ENCODE data around the gene HS6ST2. TPM values are rescaled to one million over a fixed set of nuclear protein-coding genes. Genes with fewer than 3 reads are reported as not detected.
A peak's percentile ranks its signal among the peaks of the same experiment; 100 is the strongest.
"Not testable (repeated sequence)": the region's sequence is repeated elsewhere in the genome, so short reads cannot be mapped to it uniquely, and the experiment has no call there.

The HS6ST2 gene
- polyA plus RNA-seq, result not detected

DNA sequence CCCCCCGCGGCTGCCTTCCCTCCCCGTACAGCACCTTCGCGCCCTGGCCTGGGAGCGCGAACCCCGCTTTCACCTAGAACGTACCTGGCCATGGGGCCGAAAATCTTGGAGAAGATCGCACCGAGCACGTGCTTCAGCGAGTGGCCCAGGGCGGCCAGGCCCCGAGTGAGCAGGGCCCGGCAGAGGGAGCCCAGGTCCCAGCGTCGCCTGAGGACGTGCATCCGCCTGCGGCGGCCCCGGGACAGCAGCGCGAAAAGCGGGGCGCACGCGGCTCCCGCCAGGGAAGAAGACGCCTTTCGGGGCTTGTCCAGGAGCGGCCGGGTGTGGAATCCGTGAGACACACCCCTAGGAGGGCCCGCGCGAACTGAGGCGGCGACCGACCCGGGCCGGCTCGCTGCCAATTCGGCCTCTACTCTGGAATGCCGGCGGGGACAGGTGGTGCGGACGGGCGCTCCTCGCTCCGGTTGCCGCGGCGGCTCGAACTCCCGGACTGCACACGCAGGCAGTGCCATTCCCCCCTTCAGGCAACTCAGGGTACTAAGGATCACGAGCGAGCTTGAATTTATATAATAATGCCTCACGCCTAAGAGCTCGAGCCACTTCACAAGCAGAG, at the start of gene HS6ST2:
Gene HS6ST2 (minus strand): TSS at position 539 of the 613 bp plus-strand sequence.
- Mint-ChIP-seq H3K27me3 (peaks cover 22% of the 10 kb centered on the region), H3K9me3 (no peaks in the 10 kb centered on the region), H3K36me3 (no peaks in the 10 kb centered on the region), H3K27ac (no peak within 1 kb of the TSS), H3K4me3 (no peak within 1 kb of the TSS), H3K4me1 (peaks cover 0 to 7% (median 0%) of the 10 kb centered on the region in 3 donors)

DNA sequence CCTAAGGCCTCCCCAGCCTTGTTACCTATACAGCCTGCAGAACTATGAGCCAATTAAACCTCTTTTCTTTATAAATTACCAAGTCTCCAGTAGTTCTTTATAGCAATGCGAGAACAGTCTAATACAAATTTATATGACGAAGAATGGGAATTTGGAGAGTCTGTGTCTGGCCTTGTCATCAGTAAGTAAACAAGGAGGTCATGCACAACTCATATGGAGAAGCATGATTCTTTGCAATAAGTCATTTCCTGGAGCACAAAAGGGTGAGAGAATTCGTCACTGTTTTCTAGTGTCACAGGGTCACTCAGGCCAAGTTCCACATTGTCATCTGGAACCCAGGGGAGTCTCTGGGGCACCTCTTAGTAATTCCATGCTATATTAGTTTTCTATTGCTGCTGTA, 49.0 kb upstream of the HS6ST2 start:
- Mint-ChIP-seq H3K4me1 (no peaks in the 10 kb centered on the region), H3K27ac (no peak overlapping the region), H3K9me3 (peaks cover 0 to 4% (median 0%) of the 10 kb centered on the region in 3 donors), H3K36me3 (no peaks in the 10 kb centered on the region), H3K27me3 (no peaks in the 10 kb centered on the region), H3K4me3 (no peak overlapping the region)

DNA sequence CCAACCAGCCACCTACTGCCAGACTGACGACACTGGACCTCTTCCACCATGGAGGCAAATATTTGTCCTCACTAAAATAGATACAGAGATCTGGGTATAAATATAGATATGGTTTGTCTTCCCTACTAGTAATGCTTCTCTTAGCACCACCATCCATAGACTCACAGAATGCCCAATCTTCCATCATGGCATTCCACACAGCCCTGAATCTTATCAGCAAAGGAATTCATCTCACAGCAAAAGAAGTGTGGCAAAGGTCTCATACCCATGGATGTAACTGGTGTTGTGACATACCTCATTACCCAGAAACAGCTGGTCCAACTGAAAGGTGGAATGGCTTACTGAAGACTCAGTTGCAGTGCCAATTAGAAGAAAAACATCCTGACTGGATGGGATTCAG, 47.2 kb upstream of the HS6ST2 start:
- H3K4me1 Mint-ChIP-seq, result no peaks in the 10 kb centered on the region
- peaks cover 0 to 4% (median 2%) of the 10 kb centered on the region in 3 donors for H3K9me3 Mint-ChIP-seq
- H3K27me3 Mint-ChIP-seq, result peaks cover 2% of the 10 kb centered on the region
- H3K36me3 Mint-ChIP-seq, result no peaks in the 10 kb centered on the region
- H3K27ac Mint-ChIP-seq, result no peak overlapping the region
- no peak overlapping the region for H3K4me3 Mint-ChIP-seq

DNA sequence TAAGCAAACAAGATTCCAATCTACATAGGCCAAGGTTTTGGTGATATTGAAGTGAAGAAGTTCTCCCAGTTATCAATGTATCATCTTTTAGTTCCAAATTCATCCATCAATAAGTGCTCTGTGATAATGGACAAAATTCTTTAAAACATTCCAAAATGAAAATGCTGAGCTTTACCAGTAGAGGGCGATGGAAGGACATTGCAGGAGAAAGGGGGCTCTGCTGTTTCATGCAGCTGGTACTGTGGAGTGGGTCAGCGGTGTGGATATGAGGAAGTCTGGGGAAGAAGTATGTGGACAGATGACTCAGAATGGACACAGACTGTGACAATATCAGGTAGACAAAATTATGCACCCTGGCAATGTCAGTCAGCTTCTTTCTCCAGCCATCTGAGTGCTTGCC, 46.6 kb upstream of the HS6ST2 start:
- Mint-ChIP-seq H3K4me3 (no peak overlapping the region), H3K9me3 (peaks cover 0 to 4% (median 2%) of the 10 kb centered on the region in 3 donors), H3K36me3 (no peaks in the 10 kb centered on the region), H3K27ac (no peak overlapping the region), H3K4me1 (no peaks in the 10 kb centered on the region), H3K27me3 (peaks cover 2% of the 10 kb centered on the region)

DNA sequence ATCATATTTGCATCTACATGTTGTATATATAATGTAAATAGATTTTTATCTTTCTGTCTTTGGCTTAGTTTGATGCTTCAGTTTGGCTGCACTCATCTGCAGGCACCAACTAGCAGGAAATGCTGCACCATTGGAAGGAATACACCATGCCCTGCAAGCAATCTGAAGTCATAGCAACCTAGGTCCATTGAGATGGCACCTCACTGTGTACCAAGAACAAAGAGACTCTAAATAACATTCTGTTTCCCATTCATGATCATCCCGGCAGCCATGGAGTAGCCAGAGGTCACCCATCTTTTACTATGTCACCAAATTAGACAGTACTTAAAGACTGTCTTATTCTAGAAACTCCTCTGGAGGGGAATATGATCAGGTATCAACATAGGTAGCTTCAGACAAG, 40.8 kb upstream of the HS6ST2 start:
- Mint-ChIP-seq H3K27ac (no peak overlapping the region), H3K4me3 (no peak overlapping the region), H3K4me1 (no peaks in the 10 kb centered on the region), H3K9me3 (peaks cover 0 to 2% (median 0%) of the 10 kb centered on the region in 3 donors), H3K36me3 (no peaks in the 10 kb centered on the region), H3K27me3 (peaks cover 4% of the 10 kb centered on the region)

DNA sequence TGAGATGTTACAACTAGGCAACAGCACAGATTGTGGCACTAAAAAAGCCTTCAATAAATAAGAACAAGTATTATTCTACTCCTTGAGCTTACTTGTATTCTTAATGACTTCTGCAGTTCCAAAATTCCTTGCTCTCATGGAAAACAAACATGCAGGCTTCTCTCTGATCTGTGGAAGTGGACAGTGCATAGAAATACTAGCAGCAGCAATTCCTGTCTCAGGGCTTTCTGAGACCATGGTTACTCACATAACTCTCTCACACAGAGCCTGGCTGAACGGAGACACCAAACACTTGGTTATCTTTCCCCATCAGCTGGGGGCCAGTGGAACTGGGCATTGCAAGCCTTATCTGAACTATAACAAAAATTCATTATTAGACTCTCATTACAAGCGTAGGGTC, 32.4 kb upstream of the HS6ST2 start:
- Mint-ChIP-seq H3K36me3 (no peaks in the 10 kb centered on the region), H3K4me3 (no peak overlapping the region), H3K27me3 (peaks cover 6% of the 10 kb centered on the region), H3K9me3 (no peaks in the 10 kb centered on the region), H3K27ac (no peak overlapping the region), H3K4me1 (no peaks in the 10 kb centered on the region)

DNA sequence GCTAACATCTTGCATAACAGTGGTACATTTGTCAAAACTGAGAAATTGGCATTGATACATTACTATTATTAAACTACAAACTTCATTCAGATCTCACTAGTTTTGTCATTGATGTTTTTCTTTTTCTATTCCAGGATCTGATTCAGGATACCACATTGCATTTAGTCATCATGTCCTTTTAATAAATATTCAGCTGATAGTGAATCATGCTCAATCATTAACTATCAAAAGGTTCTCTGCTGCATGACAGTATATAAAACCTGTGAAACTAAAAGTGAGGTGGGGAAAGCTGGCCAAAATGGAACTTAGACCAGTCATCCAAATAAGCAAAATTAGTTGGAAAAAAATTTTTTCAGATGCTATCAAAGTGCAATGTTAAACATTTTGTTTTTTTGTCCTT, 28.1 kb upstream of the HS6ST2 start:
- H3K27ac Mint-ChIP-seq, result no peak overlapping the region
- no peaks in the 10 kb centered on the region for H3K9me3 Mint-ChIP-seq

DNA sequence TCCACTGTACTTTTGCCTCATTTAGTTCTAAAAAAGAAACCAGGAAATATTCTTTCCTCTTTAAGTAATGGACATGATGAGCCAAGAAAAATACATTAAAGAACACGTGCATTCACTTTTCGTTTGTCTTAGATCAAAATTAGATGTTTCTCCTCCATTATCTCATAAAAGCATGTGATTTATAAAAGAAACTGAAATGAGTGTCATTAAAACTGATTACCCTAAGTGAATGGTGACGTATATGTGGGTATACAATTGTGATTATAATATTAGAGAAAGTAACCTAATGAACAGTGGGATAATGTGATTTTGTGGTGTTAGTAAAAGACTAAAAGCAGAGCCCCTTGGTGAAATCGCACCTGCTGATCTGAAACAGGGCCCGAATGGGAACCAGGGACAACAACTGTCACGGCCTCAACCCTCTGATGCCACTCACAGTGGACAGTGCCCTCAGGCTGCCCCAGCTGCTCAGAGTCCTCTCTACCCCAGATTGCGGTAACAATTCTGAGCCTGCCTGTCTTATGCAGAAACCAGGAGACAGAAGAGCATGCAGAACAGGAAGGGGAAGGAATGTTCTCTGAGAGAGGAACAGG, 25.7 kb upstream of the HS6ST2 start:
- H3K27me3 Mint-ChIP-seq, result no peaks in the 10 kb centered on the region
- no peak overlapping the region for H3K4me3 Mint-ChIP-seq
- no peak overlapping the region for H3K27ac Mint-ChIP-seq
- no peaks in the 10 kb centered on the region for H3K4me1 Mint-ChIP-seq
- H3K9me3 Mint-ChIP-seq, result no peaks in the 10 kb centered on the region
- H3K36me3 Mint-ChIP-seq, result no peaks in the 10 kb centered on the region

More for the DNA sequence above, 28.1 kb upstream of the HS6ST2 start:
- H3K4me1 Mint-ChIP-seq, result no peaks in the 10 kb centered on the region
- no peak overlapping the region for H3K4me3 Mint-ChIP-seq
- no peaks in the 10 kb centered on the region for H3K27me3 Mint-ChIP-seq
- H3K36me3 Mint-ChIP-seq, result no peaks in the 10 kb centered on the region

DNA sequence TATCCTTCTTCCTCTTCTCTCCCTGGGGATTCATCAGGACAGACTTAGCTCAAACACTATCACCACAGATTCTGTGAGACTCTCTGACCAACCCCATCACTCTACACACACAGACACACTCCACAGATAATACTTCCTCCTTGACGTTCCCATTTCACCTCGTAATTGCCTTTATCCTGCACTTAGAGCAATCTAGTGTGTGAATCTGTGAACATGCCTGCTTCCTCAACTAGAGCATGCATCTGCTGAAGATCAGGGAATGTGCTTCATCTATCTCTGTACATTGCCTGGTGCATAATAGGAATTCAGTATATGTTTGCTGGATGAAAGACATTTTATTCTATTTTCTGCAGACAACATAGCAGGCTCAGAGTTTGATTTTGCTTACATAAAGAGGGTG, 25.1 kb upstream of the HS6ST2 start:
- H3K4me1 Mint-ChIP-seq, result no peaks in the 10 kb centered on the region
- H3K27ac Mint-ChIP-seq, result no peak overlapping the region
- no peaks in the 10 kb centered on the region for H3K27me3 Mint-ChIP-seq
- no peak overlapping the region for H3K4me3 Mint-ChIP-seq
- no peaks in the 10 kb centered on the region for H3K9me3 Mint-ChIP-seq
- H3K36me3 Mint-ChIP-seq, result no peaks in the 10 kb centered on the region

DNA sequence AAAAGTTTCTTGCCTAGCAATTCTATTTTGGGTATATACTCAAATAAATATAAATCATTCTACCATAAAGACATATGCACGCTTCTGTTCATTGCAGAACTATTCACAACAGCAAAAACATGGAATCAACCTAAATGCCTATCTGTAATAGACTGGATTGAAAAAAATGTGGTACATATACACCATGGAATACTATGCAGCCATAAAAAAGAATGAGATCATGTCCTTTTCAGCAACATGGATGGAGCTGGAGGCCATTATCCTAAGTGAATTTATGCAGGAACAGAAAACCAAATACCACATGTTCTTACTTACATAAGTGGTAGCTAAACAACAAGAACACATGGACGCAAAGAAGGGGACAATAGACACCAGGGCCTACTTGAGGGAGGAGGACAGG, 21.6 kb upstream of the HS6ST2 start:
- H3K36me3 Mint-ChIP-seq, H3K27me3 Mint-ChIP-seq, H3K9me3 Mint-ChIP-seq, H3K27ac Mint-ChIP-seq, H3K4me3 Mint-ChIP-seq, H3K4me1 Mint-ChIP-seq: not testable (repeated sequence)

DNA sequence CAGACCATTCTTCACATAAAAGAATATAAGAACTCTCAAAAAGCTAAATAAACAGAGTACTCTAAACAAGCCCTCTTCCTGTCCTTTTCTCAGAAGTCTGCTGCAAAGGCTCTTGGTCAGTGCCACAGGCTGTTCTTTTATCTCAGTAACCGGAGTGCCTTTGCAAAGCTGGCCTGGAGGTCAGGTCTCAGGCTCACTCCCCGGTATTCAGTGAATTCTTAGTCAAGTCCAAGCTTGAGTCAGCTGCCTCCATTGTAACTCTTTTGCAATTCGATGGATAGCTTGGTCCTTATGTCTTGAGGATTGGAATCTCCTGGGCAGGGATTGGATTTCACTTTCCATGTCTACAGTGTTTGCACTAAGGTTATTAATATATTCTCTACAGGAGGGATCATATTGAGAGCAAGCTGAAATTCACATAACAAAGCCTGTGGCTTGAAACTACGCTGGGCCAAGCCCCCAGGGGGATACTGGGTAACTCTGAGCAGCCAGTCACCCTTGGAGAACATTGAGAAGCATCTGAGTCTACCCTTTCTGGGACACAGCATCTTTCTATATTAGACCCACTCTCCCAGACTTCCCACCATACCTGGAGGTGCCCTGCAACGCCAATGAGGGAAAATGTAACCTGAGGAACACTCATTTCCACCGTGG, 10.0 kb upstream of the HS6ST2 start:
- Mint-ChIP-seq H3K27ac (peak overlapping the region in 1 of 3 donors; percentile 34), H3K4me3 (no peak overlapping the region), H3K36me3 (peaks cover 1% of the 10 kb centered on the region), H3K27me3 (peaks cover 3% of the 10 kb centered on the region), H3K9me3 (no peaks in the 10 kb centered on the region), H3K4me1 (no peaks in the 10 kb centered on the region)

DNA sequence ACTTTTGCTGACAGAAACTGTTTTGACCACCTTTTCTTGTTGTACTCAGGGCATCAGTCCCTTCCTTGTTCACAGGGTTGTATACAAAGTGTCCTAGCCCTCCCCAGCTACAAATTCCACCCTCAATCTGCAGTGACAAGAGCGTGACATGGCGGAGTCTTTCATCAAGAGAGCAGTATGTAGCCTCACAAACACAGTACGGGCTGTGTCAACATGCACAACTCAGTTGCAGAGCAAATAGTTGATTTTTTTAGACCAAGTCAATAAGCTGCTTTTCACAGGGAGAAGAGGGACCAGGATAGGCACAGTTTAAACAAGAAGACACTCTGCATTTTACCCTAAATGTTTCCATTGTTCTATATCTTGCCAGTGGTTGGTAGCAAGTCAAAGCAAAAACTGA, 8.6 kb upstream of the HS6ST2 start:
- no peaks in the 10 kb centered on the region for H3K27me3 Mint-ChIP-seq
- no peak overlapping the region for H3K4me3 Mint-ChIP-seq
- no peaks in the 10 kb centered on the region for H3K9me3 Mint-ChIP-seq
- H3K4me1 Mint-ChIP-seq, result no peaks in the 10 kb centered on the region
- H3K27ac Mint-ChIP-seq, result no peak overlapping the region
- peaks cover 1% of the 10 kb centered on the region for H3K36me3 Mint-ChIP-seq

DNA sequence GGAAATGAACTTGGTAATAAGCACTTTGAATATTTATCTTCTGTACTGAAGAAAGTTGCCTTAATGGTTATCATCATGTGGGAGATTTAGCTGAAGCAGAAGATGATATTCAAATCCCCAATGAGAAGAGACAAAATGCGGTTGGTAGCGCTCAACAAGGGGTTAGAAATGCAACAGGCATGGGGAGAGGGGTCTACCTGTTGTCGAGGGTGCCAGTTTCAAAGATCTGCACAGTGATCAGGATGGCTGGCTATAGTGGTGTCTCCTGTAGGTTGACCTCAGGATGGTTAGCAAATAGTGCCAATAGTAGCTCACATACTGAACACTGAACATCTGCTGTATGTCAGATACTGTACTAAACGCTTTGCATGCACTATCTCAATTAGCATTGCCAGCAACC, 7.0 kb upstream of the HS6ST2 start:
- H3K27me3 Mint-ChIP-seq, result peaks cover 6% of the 10 kb centered on the region
- H3K9me3 Mint-ChIP-seq, result no peaks in the 10 kb centered on the region
- no peak overlapping the region for H3K27ac Mint-ChIP-seq
- H3K4me3 Mint-ChIP-seq, result no peak overlapping the region
- peaks cover 1% of the 10 kb centered on the region for H3K36me3 Mint-ChIP-seq
- no peaks in the 10 kb centered on the region for H3K4me1 Mint-ChIP-seq

DNA sequence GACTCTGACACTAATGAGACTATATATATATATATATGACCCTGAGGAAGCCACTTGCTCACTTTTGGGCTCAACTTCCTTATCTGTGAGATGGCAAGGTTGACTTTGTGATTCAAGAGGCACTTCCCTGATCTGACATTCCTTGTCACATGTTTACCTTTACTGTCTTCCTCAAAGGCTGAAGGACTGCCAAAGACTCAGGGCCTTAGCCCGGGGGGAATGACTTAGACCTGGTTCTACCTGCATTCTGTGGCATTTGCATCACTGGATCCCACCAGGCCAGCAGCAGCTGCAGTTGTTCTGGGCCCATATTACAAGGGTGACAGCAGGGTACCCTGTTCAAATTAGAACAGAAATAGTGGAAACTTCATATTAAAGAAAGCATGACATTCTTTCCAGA, 3.1 kb upstream of the HS6ST2 start:
- peaks cover 1% of the 10 kb centered on the region for H3K36me3 Mint-ChIP-seq
- H3K4me3 Mint-ChIP-seq, result peak overlapping the region in 1 of 4 donors; percentile 3
- H3K27me3 Mint-ChIP-seq, result peaks cover 20% of the 10 kb centered on the region
- H3K4me1 Mint-ChIP-seq, result peaks cover 0 to 4% (median 0%) of the 10 kb centered on the region in 3 donors
- H3K9me3 Mint-ChIP-seq, result no peaks in the 10 kb centered on the region
- H3K27ac Mint-ChIP-seq, result peak overlapping the region in 1 of 3 donors; percentile 43

DNA sequence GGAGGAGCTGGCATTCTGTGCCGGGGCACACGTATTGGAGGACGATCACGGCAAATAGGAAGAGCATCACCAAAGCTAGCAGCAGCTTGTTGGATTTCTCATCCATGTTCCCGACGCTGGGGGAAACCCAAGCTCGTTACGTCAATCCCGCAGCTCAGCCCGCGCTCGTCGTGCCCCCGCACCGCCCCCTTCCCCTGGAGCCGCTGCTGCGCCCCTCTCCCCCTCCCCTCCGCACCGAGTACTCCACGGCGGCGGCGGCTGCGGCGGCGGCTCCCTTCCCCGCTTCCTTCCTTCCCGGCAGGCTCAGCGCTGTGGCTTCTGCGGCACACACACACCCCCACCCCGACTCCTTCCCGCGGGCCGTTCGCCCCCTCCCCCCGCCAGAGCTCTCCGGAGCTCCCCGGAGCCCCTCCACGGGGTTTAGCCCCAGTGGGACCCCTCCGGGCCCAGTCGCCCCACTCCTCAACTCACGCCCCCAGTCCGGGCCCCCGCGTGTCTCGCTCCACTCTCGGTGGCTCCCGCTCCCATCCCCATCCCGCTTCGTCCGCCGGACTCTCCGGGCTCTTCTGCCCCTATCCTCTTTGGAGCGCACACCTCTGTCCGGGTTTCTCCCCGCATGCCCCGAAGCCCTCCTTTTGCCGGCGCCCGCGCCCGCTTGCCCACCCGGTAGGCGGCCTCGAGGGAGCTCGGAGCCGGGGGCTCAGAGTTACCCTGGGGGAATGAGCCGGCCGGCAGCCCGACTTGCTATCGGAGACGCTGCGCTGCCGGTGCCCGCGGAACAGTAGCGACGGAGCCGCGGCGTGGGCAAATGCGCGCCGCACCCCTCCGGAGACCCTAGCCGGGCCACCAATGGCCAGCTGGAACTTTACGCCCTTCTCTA, 978 bp downstream of the HS6ST2 start:
- H3K4me3 Mint-ChIP-seq, result peak overlapping the region in 2 of 4 donors; percentile 48 to 60
- H3K4me1 Mint-ChIP-seq, result peaks cover 0 to 7% (median 0%) of the 10 kb centered on the region in 3 donors
- H3K27ac Mint-ChIP-seq, result no peak overlapping the region
- H3K27me3 Mint-ChIP-seq, result peaks cover 22% of the 10 kb centered on the region
- H3K9me3 Mint-ChIP-seq, result no peaks in the 10 kb centered on the region
- no peaks in the 10 kb centered on the region for H3K36me3 Mint-ChIP-seq
